ENCODE data around the gene SLC35B2. TPM values are rescaled to one million over a fixed set of nuclear protein-coding genes. Genes with fewer than 3 reads are reported as not detected.
A peak's percentile ranks its signal among the peaks of the same experiment; 100 is the strongest.
"Not testable (repeated sequence)": the region's sequence is repeated elsewhere in the genome, so short reads cannot be mapped to it uniquely, and the experiment has no call there.

SLC35B2 gene
- total and polyA plus RNA-seq, 8 donors = 38.7 to 50.3 (median 43.7) TPM

GRCh38 chr6:44233567-44234100, 23.7 kb downstream of the SLC35B2 start:
- peaks cover 0 to 26% of the 10 kb centered on the region in 2 donors for H3K36me3 ChIP-seq
- intact Hi-C loops (cut with DNase I) = no loop called here
- no peaks in the 10 kb centered on the region for H3K27me3 ChIP-seq
- ATAC-seq (no peak), DNase-seq (peak in 1 of 4 donors; percentile 74)
- no peaks in the 10 kb centered on the region for H3K9me3 ChIP-seq
- peaks cover 10 to 52% of the 10 kb centered on the region in 2 donors for H3K4me1 ChIP-seq
- TF ChIP-seq CTCF (IDR thresholded peaks at IDR 0.05) = no peak
- no peak overlapping the region for H3K4me3 ChIP-seq
- H3K27ac ChIP-seq = peak overlapping the region; percentile 54 to 63

GRCh38 chr6:44232676-44233566, 24.4 kb downstream of the SLC35B2 start:
- H3K4me3 ChIP-seq = no peak overlapping the region
- H3K27me3 ChIP-seq = no peaks in the 10 kb centered on the region
- no peak for TF ChIP-seq CTCF (IDR thresholded peaks at IDR 0.05)
- peak overlapping the region in 1 of 2 donors; percentile 54 for H3K27ac ChIP-seq
- peaks cover 10 to 47% of the 10 kb centered on the region in 2 donors for H3K4me1 ChIP-seq
- ATAC-seq (no peak), DNase-seq (peak in 1 of 4 donors; percentile 64)
- intact Hi-C loops (cut with DNase I) = no loop called here
- peaks cover 0 to 26% of the 10 kb centered on the region in 2 donors for H3K36me3 ChIP-seq
- no peaks in the 10 kb centered on the region for H3K9me3 ChIP-seq

GRCh38 chr6:44231426-44231825, 25.9 kb downstream of the SLC35B2 start:
- peaks cover 0 to 26% of the 10 kb centered on the region in 2 donors for H3K36me3 ChIP-seq
- peaks cover 7 to 42% of the 10 kb centered on the region in 2 donors for H3K4me1 ChIP-seq
- H3K4me3 ChIP-seq; H3K27me3 ChIP-seq; H3K9me3 ChIP-seq; H3K27ac ChIP-seq; intact Hi-C loops (cut with DNase I); ATAC-seq: not testable (repeated sequence)
- DNase-seq = peak in 1 of 4 donors; percentile 56

- no peaks in the 10 kb centered on the region for H3K27me3 ChIP-seq
- H3K4me3 ChIP-seq = no peak overlapping the region
- no peak for TF ChIP-seq CTCF (IDR thresholded peaks at IDR 0.05)
- peaks cover 0 to 26% of the 10 kb centered on the region in 2 donors for H3K36me3 ChIP-seq
- H3K9me3 ChIP-seq = no peaks in the 10 kb centered on the region
- intact Hi-C loops (cut with DNase I) = no loop called here
- H3K27ac ChIP-seq = no peak overlapping the region
- ATAC-seq = no peak
- peaks cover 7 to 36% of the 10 kb centered on the region in 2 donors for H3K4me1 ChIP-seq
- peak in 1 of 4 donors; percentile 38 for DNase-seq
These were observed 27.2 kb downstream of the SLC35B2 start for GRCh38 chr6:44230034-44230675.

- no peak overlapping the region for H3K4me3 ChIP-seq
- H3K27ac ChIP-seq = no peak overlapping the region
- H3K4me1 ChIP-seq = peaks cover 2 to 36% of the 10 kb centered on the region in 2 donors
- intact Hi-C loops (cut with DNase I) = no loop called here
- no peaks in the 10 kb centered on the region for H3K27me3 ChIP-seq
- ATAC-seq (no peak), DNase-seq (no peak)
- no peaks in the 10 kb centered on the region for H3K9me3 ChIP-seq
- H3K36me3 ChIP-seq = peaks cover 0 to 26% of the 10 kb centered on the region in 2 donors
- no peak for TF ChIP-seq CTCF (IDR thresholded peaks at IDR 0.05)
These were observed 27.8 kb downstream of the SLC35B2 start for GRCh38 chr6:44229376-44230033.
